A549 (cell line): ENCODE results near the gene HSD17B4. TPM values are rescaled to one million over a fixed set of nuclear protein-coding genes. Genes with fewer than 3 reads are reported as not detected.

Experiments
- ATAC-seq, 2 experiments: fragments of 200-7000 bp in 1 of 2; fragments of >200 bp in 1 of 2; cut with Nextera tagmentation in 1 of 2; cut with Tn5 transposase in 1 of 2; 3 replicates each; pipeline versions ENCODE4 v1.8.0 to v1.9.1; 2018 to 2020; ENCODE audit warnings: mild to moderate bottlenecking in 1 of 2, moderate library complexity in 1 of 2
- CTCF ChIA-PET: fragments of 300-600 bp; sonication (Branson Sonifier 250); formaldehyde crosslinking; extraction: SDS; loops from one replicate; lab custom pipeline; 2021; ENCODE audit warnings: antibody characterized with exemption, inconsistent platforms; lab: Yijun Ruan, JAX
- POLR2A ChIA-PET: fragments of 350-600 bp; formaldehyde crosslinking; extraction: SDS; loops from one replicate; lab custom pipeline; 2021; ENCODE audit warnings: antibody characterized with exemption, inconsistent platforms; lab: Yijun Ruan, JAX
- DNase-seq, 2 experiments: peaks; one replicate each; pipeline versions ENCODE4 v3.0.0 to v3.0.0-alpha.2; 2011 to 2016; ENCODE audit warnings: low read depth in 1 of 2, low spot score in 1 of 2
- FAIRE-seq: peaks from 2 replicates; lab custom pipeline; 2011; peaks lifted over from hg19 to GRCh38; lab: Jason Lieb, UNC
- H3K27ac ChIP-seq, 2 experiments: fragments of >200 bp; sonication (Bioruptor Twin); formaldehyde crosslinking; 3 replicates each; pipeline ENCODE4 v1.5.1; 2016 to 2017
- H3K4me1 ChIP-seq: fragments of >200 bp; sonication (Bioruptor Twin); formaldehyde crosslinking; 3 replicates; pipeline ENCODE4 v1.6.1; 2016
- H3K4me2 ChIP-seq: fragments of >200 bp; sonication (Bioruptor Twin); formaldehyde crosslinking; 3 replicates; pipeline ENCODE4 v1.6.1; 2016
- H3K4me3 ChIP-seq: fragments of >200 bp; sonication (Bioruptor Twin); formaldehyde crosslinking; 3 replicates; pipeline ENCODE4 v1.5.1; 2016
- H3K9me3 ChIP-seq: fragments of >200 bp; sonication (Bioruptor Twin); formaldehyde crosslinking; 3 replicates; pipeline ENCODE4 v1.6.1; 2016
- CBX2 ChIP-seq: fragments of 200-600 bp; sonication (generic); IDR thresholded peaks from 2 replicates; pipeline ENCODE4 v1.6.1; 2016; ENCODE audit warnings: low read depth, mild to moderate bottlenecking, borderline replicate concordance
- CBX8 ChIP-seq: fragments of 200-600 bp; sonication (generic); IDR thresholded peaks from 2 replicates; pipeline ENCODE4 v1.6.1; 2016
- EHF ChIP-seq: fragments of 250-450 bp; sonication (Bioruptor Pico); IDR thresholded peaks from 2 replicates; pipeline ENCODE4 v1.5.0; 2020; ENCODE audit warnings: mild to moderate bottlenecking
- EHMT2 ChIP-seq: fragments of 200-600 bp; sonication (generic); IDR thresholded peaks from 2 replicates; pipeline ENCODE4 v1.6.1; 2016; ENCODE audit warnings: antibody characterized with exemption, low read depth, mild to moderate bottlenecking, moderate library complexity
- ESRRA ChIP-seq: fragments of 150-350 bp; IDR thresholded peaks from 2 replicates; pipeline ENCODE4 v1.6.1; 2014; ENCODE audit warnings: mild to moderate bottlenecking, low read length, borderline replicate concordance
- FOXS1 ChIP-seq: fragments of 250-450 bp; sonication (Bioruptor Pico); IDR thresholded peaks from 2 replicates; pipeline ENCODE4 v1.5.0; 2020; ENCODE audit warnings: mild to moderate bottlenecking, moderate library complexity
- HEYL ChIP-seq: fragments of 250-450 bp; sonication (Bioruptor Pico); IDR thresholded peaks from 2 replicates; pipeline ENCODE4 v1.8.0; 2021; ENCODE audit warnings: mild to moderate bottlenecking, moderate library complexity
- HOXA7 ChIP-seq: fragments of 250-450 bp; sonication (Bioruptor Pico); IDR thresholded peaks from 2 replicates; pipeline ENCODE4 v1.5.0; 2020; ENCODE audit warnings: mild to moderate bottlenecking, moderate library complexity
- HOXB5 ChIP-seq: fragments of 250-450 bp; sonication (Bioruptor Pico); IDR thresholded peaks from 2 replicates; pipeline ENCODE4 v1.5.0; 2020; ENCODE audit warnings: mild to moderate bottlenecking, moderate library complexity
- JUNB ChIP-seq: fragments of >200 bp; sonication (Bioruptor Twin); formaldehyde crosslinking; IDR thresholded peaks from 2 replicates; pipeline ENCODE4 v1.6.1; 2016
- KDM5A ChIP-seq: fragments of 200-600 bp; sonication (generic); IDR thresholded peaks from 2 replicates; pipeline ENCODE4 v1.6.1; 2016; ENCODE audit warnings: antibody characterized with exemption, mild to moderate bottlenecking
- MAFK ChIP-seq: fragments of 450-650 bp; IDR thresholded peaks from 2 replicates; pipeline ENCODE4 v1.6.1; 2014; ENCODE audit not compliant: partially characterized antibody
- NR3C1 ChIP-seq: fragments of >200 bp; sonication (Bioruptor Twin); formaldehyde crosslinking; IDR thresholded peaks from 3 replicates; pipeline ENCODE4 v1.6.1; 2017
- PHF8 ChIP-seq: fragments of 200-600 bp; sonication (generic); IDR thresholded peaks from 2 replicates; pipeline ENCODE4 v1.6.1; 2016; ENCODE audit warnings: low read depth, mild to moderate bottlenecking, antibody characterized with exemption, moderate library complexity, borderline replicate concordance
- RAD21 ChIP-seq, 2 experiments: fragments of >200 bp in 1 of 2; sonication (Bioruptor Twin) in 1 of 2; formaldehyde crosslinking in 1 of 2; IDR thresholded peaks in 1 of 2; conservative IDR thresholded peaks in 1 of 2; 2 replicates in 1 of 2; 3 replicates in 1 of 2; pipeline ENCODE4 v1.6.1; 2012 to 2018; ENCODE audit warnings: inconsistent platforms in 1 of 2
- RNF2 ChIP-seq: fragments of 200-600 bp; sonication (generic); IDR thresholded peaks from 2 replicates; pipeline ENCODE4 v1.6.1; 2016; ENCODE audit warnings: low read depth, mild to moderate bottlenecking, antibody characterized with exemption, moderate library complexity, borderline replicate concordance
- SMC3 ChIP-seq: fragments of >200 bp; sonication (Bioruptor Twin); formaldehyde crosslinking; IDR thresholded peaks from 3 replicates; pipeline ENCODE4 v1.6.1; 2018; ENCODE audit warnings: inconsistent platforms
- TP53 ChIP-seq: fragments of 250-450 bp; sonication (Bioruptor Pico); IDR thresholded peaks from 2 replicates; pipeline ENCODE4 v1.5.0; 2021; ENCODE audit warnings: mild to moderate bottlenecking, moderate library complexity
- ZC3H11A ChIP-seq: fragments of 450-650 bp; IDR thresholded peaks from 2 replicates; pipeline ENCODE4 v1.6.1; 2014; ENCODE audit warnings: antibody characterized with exemption, mild to moderate bottlenecking
- WGBS: methylation state at CpG from one replicate; pipeline ENCODE4 v1.1.6; 2017; ENCODE audit errors: missing lambda C conversion rate; 5-methylcytosine and 5-hydroxymethylcytosine counted together
- polyA plus RNA-seq, 4 experiments: library from polyadenylated mRNA; depleted of rRNA in 3 of 4; stranded (reverse); fragments of >200 nt; fragmentation: RNase III in 1 of 4; extraction: RNeasy Plus Mini Kit Qiagen cat#74134 plus additional on column Dnase treatment in 1 of 4; gene quantifications; 2 replicates in 3 of 4; 3 replicates in 1 of 4; pipeline ENCODE4 v1.2.3, GENCODE V29; 2011 to 2017
- TF ChIP-seq, protein P1 (sequence below): fragments of 250-450 bp; sonication (Bioruptor Pico); IDR thresholded peaks from 2 replicates; pipeline ENCODE4 v1.5.0; 2020; ENCODE audit warnings: low read depth, mild to moderate bottlenecking, moderate library complexity
- TF ChIP-seq, protein P2 (sequence below): fragments of 450-650 bp; IDR thresholded peaks from 2 replicates; pipeline ENCODE4 v1.6.1; 2014; ENCODE audit warnings: antibody characterized with exemption
- TF ChIP-seq, protein P3 (sequence below): IDR thresholded peaks from 2 replicates; pipeline ENCODE4 v1.6.1; 2012
- TF ChIP-seq, protein P4 (sequence below): fragments of >200 bp; sonication (Bioruptor Twin); formaldehyde crosslinking; IDR thresholded peaks from 3 replicates; pipeline ENCODE4 v1.5.1; 2016

Gene HSD17B4
- polyA plus RNA-seq, 2 of the 4 experiments (the other 2 are of a cell fraction) = 121 to 135 TPM

DNA sequence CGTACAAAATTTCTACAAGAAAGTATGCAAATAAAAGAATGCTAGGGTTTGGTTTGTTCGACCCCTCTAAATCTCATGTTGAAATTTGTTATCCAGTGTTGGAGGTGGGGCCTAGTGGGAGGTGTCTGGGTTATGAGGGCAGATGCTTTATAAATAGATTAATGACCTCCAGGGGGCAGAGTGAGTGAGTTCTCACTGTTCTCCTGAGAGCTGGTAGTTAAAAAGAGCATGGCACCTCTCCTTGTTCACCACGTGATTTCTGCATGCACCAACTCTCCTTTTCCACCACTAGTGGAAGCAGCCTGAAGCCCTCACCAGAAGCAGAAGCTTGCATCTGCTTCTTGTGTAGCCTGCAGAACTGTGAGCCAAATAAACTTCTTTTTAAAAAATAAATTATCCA, 126.6 kb downstream of the HSD17B4 start:
- CTCF ChIA-PET = interaction anchor here (0.7 kb wide), 1 partner anchor 54 kb away, joined by 3 read pairs; no protein-coding TSS in a partner anchor
- POLR2A ChIA-PET = no interaction called here
- Histone ChIP-seq H3K27ac (no peak overlapping the region), H3K4me1 (no peaks in the 10 kb centered on the region), H3K9me3 (no peaks in the 10 kb centered on the region), H3K4me3 (no peak overlapping the region), H3K4me2 (no peak overlapping the region)
- ATAC-seq (peak; percentile 89 to 99), DNase-seq (peak; percentile 14 to 72), FAIRE-seq (no peak)
- no peak for TF ChIP-seq CBX8
- TF ChIP-seq, protein P1, sequence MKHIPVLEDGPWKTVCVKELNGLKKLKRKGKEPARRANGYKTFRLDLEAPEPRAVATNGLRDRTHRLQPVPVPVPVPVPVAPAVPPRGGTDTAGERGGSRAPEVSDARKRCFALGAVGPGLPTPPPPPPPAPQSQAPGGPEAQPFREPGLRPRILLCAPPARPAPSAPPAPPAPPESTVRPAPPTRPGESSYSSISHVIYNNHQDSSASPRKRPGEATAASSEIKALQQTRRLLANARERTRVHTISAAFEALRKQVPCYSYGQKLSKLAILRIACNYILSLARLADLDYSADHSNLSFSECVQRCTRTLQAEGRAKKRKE (CRISPR knock-in tag) = no peak
- TF ChIP-seq HOXA7 (CRISPR knock-in tag) = no peak
- TF ChIP-seq NR3C1 = no peak
- TF ChIP-seq EHMT2 = no peak
- no peak for TF ChIP-seq CBX2
- no peak for TF ChIP-seq HOXB5
- TF ChIP-seq RAD21 (conservative IDR thresholded peaks at IDR 0.05 in 1 of 2, IDR thresholded peaks at IDR 0.05 in 1 of 2) = peak in 1 of 2 experiments; percentile 30; a peak in 1 of 5 replicates
- TF ChIP-seq RNF2 = no peak
- no peak for TF ChIP-seq JUNB
- TF ChIP-seq KDM5A = no peak
- TF ChIP-seq HEYL (CRISPR knock-in tag) = no peak
- no peak for TF ChIP-seq MAFK
- TF ChIP-seq SMC3 = no peak
- TF ChIP-seq, protein P2, sequence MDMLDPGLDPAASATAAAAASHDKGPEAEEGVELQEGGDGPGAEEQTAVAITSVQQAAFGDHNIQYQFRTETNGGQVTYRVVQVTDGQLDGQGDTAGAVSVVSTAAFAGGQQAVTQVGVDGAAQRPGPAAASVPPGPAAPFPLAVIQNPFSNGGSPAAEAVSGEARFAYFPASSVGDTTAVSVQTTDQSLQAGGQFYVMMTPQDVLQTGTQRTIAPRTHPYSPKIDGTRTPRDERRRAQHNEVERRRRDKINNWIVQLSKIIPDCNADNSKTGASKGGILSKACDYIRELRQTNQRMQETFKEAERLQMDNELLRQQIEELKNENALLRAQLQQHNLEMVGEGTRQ = peak; percentile 34; the same call in 1 of the 2 replicates
- TF ChIP-seq TP53 (CRISPR knock-in tag) = no peak
- no peak for TF ChIP-seq FOXS1 (CRISPR knock-in tag)
- TF ChIP-seq, protein P3, sequence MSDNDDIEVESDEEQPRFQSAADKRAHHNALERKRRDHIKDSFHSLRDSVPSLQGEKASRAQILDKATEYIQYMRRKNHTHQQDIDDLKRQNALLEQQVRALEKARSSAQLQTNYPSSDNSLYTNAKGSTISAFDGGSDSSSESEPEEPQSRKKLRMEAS = 0 out of 2 replicates have a peak, but pooled peaks have one; percentile 20
- TF ChIP-seq, protein P4, sequence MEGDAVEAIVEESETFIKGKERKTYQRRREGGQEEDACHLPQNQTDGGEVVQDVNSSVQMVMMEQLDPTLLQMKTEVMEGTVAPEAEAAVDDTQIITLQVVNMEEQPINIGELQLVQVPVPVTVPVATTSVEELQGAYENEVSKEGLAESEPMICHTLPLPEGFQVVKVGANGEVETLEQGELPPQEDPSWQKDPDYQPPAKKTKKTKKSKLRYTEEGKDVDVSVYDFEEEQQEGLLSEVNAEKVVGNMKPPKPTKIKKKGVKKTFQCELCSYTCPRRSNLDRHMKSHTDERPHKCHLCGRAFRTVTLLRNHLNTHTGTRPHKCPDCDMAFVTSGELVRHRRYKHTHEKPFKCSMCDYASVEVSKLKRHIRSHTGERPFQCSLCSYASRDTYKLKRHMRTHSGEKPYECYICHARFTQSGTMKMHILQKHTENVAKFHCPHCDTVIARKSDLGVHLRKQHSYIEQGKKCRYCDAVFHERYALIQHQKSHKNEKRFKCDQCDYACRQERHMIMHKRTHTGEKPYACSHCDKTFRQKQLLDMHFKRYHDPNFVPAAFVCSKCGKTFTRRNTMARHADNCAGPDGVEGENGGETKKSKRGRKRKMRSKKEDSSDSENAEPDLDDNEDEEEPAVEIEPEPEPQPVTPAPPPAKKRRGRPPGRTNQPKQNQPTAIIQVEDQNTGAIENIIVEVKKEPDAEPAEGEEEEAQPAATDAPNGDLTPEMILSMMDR = peak; percentile 29
- WGBS = 48% methylated on average over 3 of the region's 3 CpGs

DNA sequence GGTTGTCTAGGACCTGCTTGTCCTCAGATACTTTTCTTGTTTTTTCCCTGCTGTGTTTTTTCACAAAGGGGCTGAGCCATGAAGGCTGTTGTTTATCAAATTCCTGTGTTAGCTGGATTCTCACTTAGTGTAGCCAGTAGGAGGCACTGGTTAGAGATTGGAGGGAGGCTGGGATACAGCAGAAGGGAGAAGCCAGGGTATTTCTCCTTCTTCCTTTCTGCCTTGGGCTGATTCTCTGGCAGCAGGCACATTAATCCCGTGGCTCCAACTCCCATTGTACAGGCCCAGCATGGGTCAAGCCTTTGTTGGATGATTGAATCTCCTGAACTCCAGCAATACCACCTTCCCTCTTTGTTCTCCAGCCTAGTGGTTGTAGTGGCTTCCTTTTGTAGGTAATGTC, 130.7 kb downstream of the HSD17B4 start:
- TF ChIP-seq PHF8 (no peak), ZC3H11A (no peak), ESRRA (no peak), EHF (CRISPR knock-in tag) (no peak)
- TF ChIP-seq, protein P2 = no peak
- ATAC-seq = no peak
- Histone ChIP-seq H3K4me1 (no peaks in the 10 kb centered on the region), H3K4me3 (no peak overlapping the region), H3K27ac (no peak overlapping the region), H3K9me3 (no peaks in the 10 kb centered on the region), H3K4me2 (no peak overlapping the region)
- no peak for FAIRE-seq
- CTCF ChIA-PET = no interaction called here
- no peak for DNase-seq
- POLR2A ChIA-PET = no interaction called here
- 7% methylated on average over 1 of the region's 1 CpG for WGBS
